ENCODE data around the gene SPPL2B. TPM values are rescaled to one million over a fixed set of nuclear protein-coding genes. Genes with fewer than 3 reads are reported as not detected.
"Not testable (repeated sequence)": the region's sequence is repeated elsewhere in the genome, so short reads cannot be mapped to it uniquely, and the experiment has no call there.

Gene SPPL2B
- total RNA-seq, 1 experiment from 2014 or later = 12.1 TPM

DNA sequence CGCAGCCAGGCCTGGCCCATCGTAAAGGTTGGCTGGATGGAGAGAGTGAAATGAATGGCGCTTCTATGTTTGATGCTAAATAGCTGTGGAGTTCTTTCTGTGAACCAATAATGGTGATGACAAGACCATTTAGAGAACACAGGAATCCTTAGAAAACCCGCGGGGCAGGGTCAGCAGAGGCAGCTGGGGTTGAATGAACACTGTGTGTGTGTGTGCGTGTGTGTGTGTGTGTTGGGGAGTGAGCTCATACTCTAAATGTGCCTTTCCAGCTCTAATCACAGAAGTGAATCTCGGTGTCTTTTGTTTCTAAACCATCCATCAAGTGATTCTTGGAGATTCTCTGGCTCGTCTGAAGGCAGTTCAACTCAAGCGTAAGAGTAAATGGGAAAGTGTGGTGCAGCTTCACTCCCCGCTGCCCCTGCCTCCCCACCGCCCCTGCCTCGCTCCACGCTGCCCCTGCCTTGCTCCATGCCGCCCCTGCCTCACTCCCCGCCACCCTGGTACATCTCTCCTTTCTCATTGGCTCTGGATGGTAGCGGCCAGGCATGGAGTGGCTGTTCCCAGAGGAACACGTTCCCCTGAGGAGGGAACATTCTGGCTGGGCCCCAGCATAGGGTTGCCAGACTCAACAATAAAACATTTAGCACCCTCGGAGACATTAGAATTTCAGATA lies 52.8 kb downstream of the SPPL2B start:
- DNase-seq (ENCODE audit: low read depth) = peak; percentile 72

DNA sequence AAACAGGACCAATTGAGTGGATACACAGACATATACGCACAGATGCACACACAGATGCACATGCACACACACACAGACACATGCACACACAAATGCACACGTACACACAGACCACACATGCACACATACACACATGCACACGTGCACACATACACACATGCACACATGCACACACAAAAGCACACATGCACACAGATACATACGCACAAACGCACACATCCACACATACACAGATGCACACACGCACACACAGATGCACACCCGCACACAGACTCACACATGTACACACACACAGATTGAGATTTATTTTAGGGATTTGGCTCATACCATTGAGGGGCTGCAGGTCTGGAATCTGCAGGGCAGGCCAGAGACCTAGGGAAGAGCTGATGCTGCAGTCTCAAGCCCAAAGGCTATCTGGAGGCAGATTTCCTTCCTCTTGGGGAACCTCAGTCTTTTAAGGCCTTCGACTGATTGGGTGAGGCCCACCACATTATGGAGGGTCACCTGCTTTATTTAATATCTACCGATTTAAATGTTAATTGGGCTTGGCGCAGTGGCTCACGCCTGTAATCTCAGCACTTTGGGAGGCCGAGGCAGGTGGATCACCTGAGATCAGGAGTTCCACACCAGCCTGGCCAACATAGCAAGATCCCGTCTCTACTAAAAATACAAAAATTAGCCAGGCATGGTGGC lies 54.2 kb downstream of the SPPL2B start:
- DNase-seq (ENCODE audit: low read depth) = no peak

DNA sequence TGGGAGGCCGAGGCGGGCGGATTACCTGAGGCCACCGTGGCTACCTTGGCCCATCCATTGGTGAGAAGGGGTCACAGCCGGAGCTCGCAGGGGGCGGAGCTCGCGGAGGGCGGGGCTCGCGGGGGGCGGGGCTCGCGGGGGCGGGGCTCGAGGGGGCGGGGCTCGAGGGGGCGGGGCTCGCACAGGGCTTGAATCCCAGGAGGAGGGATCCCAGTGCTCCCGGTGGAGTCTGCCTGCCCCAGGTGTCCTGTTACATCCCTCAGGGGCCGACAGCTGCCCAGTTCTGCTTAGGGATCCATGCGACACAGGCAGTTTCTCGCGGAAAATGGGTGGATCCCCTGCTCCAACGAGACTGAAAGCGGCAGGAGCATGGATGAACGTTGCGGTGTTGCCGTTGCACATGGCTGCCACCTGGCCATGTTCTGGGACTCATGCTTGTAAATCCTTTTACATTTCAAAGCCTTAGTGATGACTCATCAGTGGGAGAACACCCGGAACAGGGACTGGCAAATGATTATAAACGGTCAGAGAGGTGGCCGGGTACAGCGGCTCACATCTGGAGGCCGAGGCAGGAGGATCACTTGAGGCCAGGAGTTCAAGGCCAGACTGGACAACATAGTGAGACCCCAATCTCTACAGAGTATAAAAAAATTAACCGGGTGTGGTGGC lies 56.7 kb downstream of the SPPL2B start:
- DNase-seq (ENCODE audit: low read depth) = peak; percentile 96

DNA sequence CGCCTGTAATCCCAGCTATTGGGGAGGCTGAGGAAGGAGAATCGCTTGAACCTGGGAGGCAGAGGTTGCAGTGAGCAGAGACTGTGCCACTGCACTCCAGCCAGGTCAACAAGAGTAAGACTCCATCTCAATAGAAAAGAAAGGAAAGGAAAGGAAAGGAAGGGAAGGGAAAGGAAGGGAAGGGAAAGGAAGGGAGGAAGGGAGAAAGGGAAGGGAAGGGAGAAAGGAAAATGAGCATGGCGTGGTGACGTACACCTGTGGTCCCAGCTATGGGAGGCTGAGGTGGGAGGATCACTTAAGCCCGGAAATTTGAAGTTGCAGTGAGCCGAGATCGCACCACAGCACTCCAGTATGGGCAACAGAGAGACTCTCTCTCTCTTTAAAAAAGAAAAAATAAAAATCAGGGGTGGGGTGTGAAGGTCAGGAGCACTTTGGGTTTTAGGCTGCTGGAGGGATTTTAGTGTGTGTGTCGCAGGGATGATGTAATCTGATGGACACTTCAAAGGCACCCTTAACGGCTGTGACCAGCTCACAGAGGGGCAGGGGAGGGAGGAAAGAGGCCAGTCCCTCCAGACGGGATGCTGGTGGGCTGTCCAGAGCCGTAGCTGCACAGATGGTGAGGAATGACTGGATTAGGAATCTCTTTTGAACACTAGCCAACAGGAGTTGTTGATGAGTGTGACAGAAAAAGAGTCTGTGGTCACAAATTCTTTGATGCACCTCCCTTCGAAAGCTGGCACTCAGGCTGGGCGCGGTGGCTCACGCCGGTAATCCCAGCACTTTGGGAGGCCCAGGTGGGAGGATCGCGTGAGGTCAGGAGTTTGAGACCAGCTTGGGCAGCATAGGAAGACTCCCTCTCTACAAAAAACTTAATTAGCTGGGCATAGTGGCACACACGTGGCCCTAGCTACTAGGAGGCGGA lies 59.1 kb downstream of the SPPL2B start:
- DNase-seq (ENCODE audit: low read depth) = peak; percentile 44

DNA sequence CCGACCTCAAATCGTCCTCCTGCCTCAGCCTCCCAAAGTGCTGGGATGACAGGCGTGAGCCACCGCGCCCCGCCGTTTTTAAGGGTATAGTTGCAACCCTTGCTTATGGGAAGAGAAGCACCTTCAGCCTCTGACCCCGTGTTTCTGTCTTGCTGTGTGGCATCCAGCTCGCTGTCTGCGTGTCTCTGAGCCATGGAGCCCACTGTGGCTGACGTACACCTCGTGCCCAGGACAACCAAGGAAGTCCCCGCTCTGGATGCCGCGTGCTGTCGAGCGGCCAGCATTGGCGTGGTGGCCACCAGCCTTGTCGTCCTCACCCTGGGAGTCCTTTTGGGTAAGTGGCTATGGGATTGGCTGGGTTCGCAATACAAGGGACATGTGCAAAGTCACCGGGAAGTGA lies 61.1 kb downstream of the SPPL2B start:
- DNase-seq (ENCODE audit: low read depth) = no peak

DNA sequence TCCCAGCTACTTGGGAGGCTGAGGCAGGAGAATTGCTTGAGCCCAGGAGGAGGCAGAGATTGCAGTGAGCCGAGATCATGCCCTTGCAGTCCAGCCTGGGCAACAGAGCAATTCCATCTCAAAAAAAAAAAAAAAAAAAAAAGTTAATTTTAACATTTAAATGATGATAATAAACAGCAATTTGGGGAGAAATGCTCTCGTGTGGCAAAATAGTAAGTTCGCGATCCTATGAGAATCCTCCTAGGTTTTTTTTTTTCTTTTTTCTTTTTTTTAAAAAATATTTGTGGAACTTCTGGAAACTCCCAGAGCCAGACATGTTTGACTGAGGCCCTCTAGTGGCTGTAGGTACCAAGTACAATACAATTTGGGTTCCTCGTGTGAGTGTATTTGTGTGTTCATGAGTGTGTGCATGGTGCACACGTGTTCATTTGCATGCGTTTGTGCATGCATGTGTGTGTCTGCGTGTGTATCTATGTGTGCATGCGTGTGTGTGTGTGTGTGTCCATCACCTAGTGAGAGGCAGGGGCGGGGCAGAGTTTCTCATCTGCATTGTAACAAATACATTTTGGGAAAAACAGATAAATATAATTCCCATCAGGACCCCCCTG lies 62.7 kb downstream of the SPPL2B start:
- DNase-seq (ENCODE audit: low read depth) = peak; percentile 72

DNA sequence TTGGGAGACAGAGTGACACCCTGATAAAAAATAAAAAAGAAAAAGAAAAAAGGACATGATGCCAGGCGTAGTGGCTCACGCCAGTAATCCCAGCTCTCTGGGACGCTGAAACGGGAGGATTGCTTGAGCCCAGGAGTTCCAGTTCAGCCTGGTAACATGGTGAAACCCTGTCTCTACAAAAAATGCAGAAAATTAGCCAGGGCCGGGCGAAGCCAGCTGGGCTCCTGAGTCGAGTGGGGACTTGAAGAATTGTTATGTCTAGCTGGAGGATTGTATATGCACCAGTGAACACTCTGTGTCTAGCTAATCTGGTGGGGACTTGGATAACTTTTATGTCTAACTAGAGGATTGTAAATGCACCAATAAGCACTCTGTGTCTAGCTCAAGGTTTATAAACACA lies 63.9 kb downstream of the SPPL2B start:
- no peak for DNase-seq (ENCODE audit: low read depth)

DNA sequence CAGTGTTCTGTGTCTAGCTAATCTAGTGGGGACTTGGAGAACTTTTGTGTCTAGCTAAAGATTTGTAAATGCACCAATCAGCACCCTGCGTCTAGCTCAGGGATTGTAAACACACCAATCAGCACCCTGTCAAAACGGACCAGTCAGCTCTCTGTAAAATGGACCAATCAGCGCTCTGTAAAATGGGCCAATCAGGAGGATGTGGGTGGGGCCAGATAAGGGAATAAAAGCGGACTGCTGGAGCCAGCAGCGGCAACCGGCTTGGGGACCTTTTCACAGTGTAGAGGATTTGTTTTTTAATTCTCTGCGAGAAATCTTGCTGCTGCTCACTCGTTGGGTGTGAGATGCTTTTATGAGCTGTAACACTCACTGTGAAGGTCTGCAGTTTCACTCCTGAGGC lies 64.4 kb downstream of the SPPL2B start:
- not testable (repeated sequence) for DNase-seq (ENCODE audit: low read depth)

DNA sequence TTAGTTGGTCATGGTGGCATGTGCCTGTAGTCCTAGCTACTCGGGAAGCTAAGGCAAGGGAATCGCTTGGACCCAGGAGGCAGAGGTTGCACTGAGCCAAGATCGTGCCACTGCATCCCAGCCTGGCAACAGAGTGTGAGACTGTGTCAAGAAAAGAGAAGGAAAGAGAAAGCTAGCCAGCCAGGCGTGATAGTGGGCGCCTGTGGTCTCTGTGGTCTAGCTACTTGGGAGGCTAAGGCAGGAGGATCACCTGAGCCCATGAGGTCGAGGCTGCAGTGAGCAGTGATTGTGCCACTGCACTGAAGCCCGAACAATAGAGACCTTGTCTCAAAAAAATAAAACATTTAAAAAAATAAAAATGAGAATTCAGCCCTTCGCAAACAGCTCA lies 65.6 kb downstream of the SPPL2B start:
- no peak for DNase-seq (ENCODE audit: low read depth)

DNA sequence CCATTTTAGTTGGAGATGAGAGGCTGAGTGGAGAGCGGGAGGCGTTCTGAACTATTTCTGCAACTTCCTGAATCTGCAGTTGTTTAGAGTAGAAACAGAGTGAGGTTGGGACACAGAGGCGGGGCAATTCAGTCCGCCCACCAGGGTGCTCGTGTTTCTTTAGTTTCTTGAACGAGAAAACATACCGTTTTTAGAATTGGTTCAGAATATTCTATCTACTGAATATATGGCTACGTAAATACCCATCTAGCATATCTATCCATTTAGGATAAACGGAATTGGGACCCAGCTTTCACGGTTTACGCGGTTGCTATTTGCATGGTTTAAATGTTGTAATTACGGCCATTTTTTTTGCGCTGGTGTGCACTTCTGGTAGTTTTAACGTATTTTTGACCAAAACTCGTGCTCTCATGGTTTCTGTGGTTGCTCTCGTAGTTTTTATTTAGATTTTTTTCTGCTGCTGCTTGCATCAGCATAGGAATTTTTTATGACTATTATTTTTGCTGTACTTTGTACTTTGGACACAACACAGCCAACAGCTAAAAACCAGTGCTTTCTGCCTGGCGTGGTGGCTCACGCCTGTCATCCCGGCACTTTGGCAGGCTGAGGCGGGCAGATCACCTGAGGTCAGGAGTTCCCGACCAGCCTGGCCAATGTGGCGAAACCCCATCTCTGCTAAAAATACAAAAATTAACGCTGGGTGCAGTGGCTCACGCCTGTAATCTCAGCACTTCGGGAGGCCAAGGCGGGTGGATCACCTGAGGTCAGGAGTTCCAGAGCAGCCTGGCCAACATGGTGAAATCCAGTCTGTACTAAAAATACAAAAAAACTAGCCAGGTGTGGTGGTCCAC lies 66.2 kb downstream of the SPPL2B start:
- no peak for DNase-seq (ENCODE audit: low read depth)

DNA sequence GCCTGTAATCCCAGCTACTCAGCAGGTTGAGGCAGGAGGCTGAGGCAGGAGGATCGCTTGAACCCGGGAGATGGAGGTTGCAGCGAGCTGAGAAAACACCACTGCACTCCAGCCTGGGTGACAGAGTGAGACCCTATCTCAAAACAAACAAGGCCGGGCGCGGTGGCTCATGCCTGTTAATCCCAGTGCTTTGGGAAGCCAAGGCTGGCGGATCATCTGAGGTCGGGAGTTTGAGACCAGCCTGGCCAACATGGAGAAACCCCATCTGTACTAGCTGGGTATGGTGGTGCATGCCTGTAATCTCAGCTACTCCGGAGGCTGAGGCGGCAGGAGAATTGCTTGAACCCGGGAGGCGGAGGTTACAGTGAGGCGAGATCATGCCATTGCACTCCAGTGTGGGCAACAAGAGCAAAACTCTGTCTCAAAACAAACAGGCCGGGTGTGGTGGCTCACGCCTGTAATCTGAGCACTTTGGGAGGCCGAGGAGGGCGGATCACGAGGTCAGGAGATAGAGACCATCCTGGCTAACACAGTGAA lies 66.9 kb downstream of the SPPL2B start:
- not testable (repeated sequence) for DNase-seq (ENCODE audit: low read depth)

DNA sequence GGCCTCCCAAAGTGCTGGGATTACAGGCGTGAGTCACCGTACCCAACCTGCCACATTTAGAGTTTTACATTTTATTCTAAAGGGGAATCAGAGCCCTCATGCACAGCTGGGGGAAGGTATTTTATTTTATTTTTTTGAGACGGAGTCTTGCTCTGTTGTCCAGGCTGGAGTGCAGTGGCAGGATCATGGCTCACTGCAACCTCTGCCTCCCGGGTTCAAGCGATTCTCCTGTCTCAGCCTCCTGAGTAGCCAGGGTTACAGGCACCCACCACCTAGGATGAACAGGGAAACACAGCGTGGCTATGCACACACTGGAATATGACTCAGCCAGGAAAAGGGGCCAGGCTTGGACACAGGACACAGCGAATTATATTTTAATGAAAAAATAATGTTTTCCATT lies 68.7 kb downstream of the SPPL2B start:
- DNase-seq (ENCODE audit: low read depth) = not testable (repeated sequence)

DNA sequence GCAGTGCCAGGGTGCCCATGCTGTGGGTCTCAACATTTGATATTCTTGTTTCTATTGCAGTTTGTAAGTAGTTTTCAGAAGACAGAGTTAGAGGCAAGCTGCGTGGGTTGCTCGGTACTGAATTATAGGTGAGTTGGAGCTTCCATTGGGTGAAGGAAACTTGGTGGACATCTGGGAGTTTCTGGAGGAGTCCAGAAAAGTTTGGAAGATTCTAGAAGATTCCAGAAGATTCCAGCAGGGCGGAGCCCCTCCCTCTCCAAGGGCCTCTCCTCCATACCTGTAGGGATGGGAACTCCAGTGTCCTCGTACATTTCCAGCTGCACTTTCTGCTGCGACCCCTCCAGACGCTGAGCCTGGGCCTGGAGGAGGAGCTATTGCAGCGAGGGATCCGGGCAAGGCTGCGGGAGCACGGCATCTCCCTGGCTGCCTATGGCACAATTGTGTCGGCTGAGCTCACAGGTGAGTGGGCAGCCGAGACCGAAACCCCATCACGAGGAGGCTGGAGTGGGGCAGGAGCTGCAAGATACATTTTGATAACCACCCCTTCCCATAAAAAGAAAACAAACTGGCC lies 70.3 kb downstream of the SPPL2B start:
- no peak for DNase-seq (ENCODE audit: low read depth)

DNA sequence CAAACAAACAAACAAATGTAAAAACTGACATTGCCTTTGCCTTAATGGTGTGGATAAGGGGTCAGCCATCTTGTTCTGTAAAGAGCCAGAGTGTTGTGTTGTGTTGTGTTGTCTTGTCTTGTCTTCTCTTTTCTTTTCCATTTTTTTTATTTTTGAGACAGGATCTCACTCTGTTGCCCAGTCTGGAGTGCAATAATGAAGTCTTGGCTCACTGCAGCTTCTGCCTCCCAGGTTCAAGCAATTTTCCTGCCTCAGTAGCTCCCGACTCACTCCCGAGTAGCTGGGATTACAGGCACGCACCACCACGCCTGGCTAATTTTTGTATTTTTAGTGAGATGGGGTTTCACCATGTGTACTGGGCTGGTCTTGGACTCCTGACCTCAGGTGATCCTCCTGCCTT lies 71.1 kb downstream of the SPPL2B start:
- no peak for DNase-seq (ENCODE audit: low read depth)

Other genes with a start within 250 kb of the SPPL2B start
- gene MOB3A, start 232.4 kb upstream of the SPPL2B start, total RNA-seq (2014; rRNA removed; shearing (Covaris generic)) = 24.2 and 26.6 TPM in 2 replicates
- gene IZUMO4, start 231.8 kb upstream of the SPPL2B start, total RNA-seq (2014; rRNA removed; shearing (Covaris generic)) = 1.4 and 2.2 TPM in 2 replicates
- gene AP3D1, start 177.1 kb upstream of the SPPL2B start, total RNA-seq (2014; rRNA removed; shearing (Covaris generic)) = 49.6 and 50.0 TPM in 2 replicates
- 3.6 and 5.6 TPM in 2 replicates for gene DOT1L, start 164.8 kb upstream of the SPPL2B start, total RNA-seq (2014; rRNA removed; shearing (Covaris generic))
- 60.0 and 71.2 TPM in 2 replicates for gene PLEKHJ1, start 92.4 kb upstream of the SPPL2B start, total RNA-seq (2014; rRNA removed; shearing (Covaris generic))
- 18.9 and 24.7 TPM in 2 replicates for gene SF3A2, start 91.9 kb upstream of the SPPL2B start, total RNA-seq (2014; rRNA removed; shearing (Covaris generic))
- 0.48 TPM in 1 of 2 replicates, not detected in the other for gene AMH, start 79.4 kb upstream of the SPPL2B start, total RNA-seq (2014; rRNA removed; shearing (Covaris generic))
- gene JSRP1, start 72.3 kb upstream of the SPPL2B start, total RNA-seq (2014; rRNA removed; shearing (Covaris generic)) = not detected in 2 replicates
- 0.20 and 0.24 TPM in 2 replicates for gene PEAK3, start 46.5 kb upstream of the SPPL2B start, total RNA-seq (2014; rRNA removed; shearing (Covaris generic))
- 0.10 TPM in 1 of 2 replicates, not detected in the other for gene LINGO3, start 20.5 kb upstream of the SPPL2B start, total RNA-seq (2014; rRNA removed; shearing (Covaris generic))
- gene LSM7, start 98 bp upstream of the SPPL2B start, total RNA-seq (2014; rRNA removed; shearing (Covaris generic)) = 343 and 390 TPM in 2 replicates
- gene TMPRSS9, start 31.6 kb downstream of the SPPL2B start, total RNA-seq (2014; rRNA removed; shearing (Covaris generic)) = 0.10 TPM in 1 of 2 replicates, not detected in the other
- 47.9 and 71.4 TPM in 2 replicates for gene TIMM13, start 98.9 kb downstream of the SPPL2B start, total RNA-seq (2014; rRNA removed; shearing (Covaris generic))
- gene LMNB2, start 128.3 kb downstream of the SPPL2B start, total RNA-seq (2014; rRNA removed; shearing (Covaris generic)) = 63.8 and 108 TPM in 2 replicates
- 23.5 and 28.4 TPM in 2 replicates for gene GADD45B, start 147.4 kb downstream of the SPPL2B start, total RNA-seq (2014; rRNA removed; shearing (Covaris generic))

Measured in RPMI7951 (cell line).